Type B pancreatic cell (in vitro differentiated cells): ENCODE results near the gene SV2C. TPM values are rescaled to one million over a fixed set of nuclear protein-coding genes. Genes with fewer than 3 reads are reported as not detected.

Source experiments
- DNase-seq: peaks from one replicate; pipeline ENCODE4 v3.0.0; 2021; ENCODE audit warnings: mixed read lengths; ENCODE audit not compliant: unreplicated experiment; ENCODE audit errors: extremely low spot score
- H3K27ac Mint-ChIP-seq: 2 replicates; pipeline ENCODE4 v1.8.0; 2021; ENCODE audit warnings: mild to moderate bottlenecking, mixed read lengths
- H3K27me3 Mint-ChIP-seq: 2 replicates; pipeline ENCODE4 v1.8.0; 2021; ENCODE audit warnings: mixed read lengths
- H3K36me3 Mint-ChIP-seq: 2 replicates; pipeline ENCODE4 v1.8.0; 2021; ENCODE audit warnings: mixed read lengths
- H3K4me1 Mint-ChIP-seq: one replicate; pipeline ENCODE4 v1.8.0; 2021; ENCODE audit warnings: mixed read lengths; ENCODE audit not compliant: unreplicated experiment
- H3K4me3 Mint-ChIP-seq: 2 replicates; pipeline ENCODE4 v1.8.0; 2021; ENCODE audit warnings: mild to moderate bottlenecking, mixed read lengths
- H3K9me3 Mint-ChIP-seq: 2 replicates; pipeline ENCODE4 v1.8.0; 2021; ENCODE audit warnings: mixed read lengths
- total RNA-seq: library from RNA; stranded (reverse); gene quantifications from 2 replicates; pipeline ENCODE4 v1.2.1, GENCODE V29; 2021; ENCODE audit warnings: low replicate concordance
- TF ChIP-seq, protein P1 (sequence below): fragments of 200-600 bp; sonication (generic); conservative IDR thresholded peaks from 2 replicates; pipeline ENCODE4 v1.5.0; 2021; ENCODE audit warnings: antibody characterized with exemption, mild to moderate bottlenecking

Gene SV2C
- total RNA-seq, 1 donor from 2014 or later = 6.9 TPM

DNA sequence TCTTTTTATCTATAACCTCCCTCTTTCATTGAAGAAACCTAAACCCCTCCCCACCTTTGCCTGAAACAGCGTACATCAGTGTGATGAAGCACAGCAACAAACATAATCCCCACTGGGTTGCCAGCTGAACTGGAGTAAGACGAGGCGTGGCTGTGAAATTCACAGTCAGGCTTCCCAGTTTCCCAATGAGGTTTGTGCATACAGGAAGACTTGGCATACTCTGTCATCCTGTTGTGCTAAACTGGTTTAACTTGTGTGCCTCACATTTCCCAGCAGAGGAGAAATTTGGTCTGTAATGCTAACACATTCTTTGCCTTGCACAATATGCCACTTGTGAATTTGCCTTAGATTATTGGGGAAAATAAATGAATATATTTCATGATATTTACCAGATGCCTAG lies 121.5 kb downstream of the SV2C start:
- Mint-ChIP-seq H3K27ac (peak overlapping the region; percentile 65), H3K36me3 (no peaks in the 10 kb centered on the region), H3K4me3 (no peak overlapping the region), H3K9me3 (no peaks in the 10 kb centered on the region), H3K27me3 (no peaks in the 10 kb centered on the region), H3K4me1 (peaks cover 6% of the 10 kb centered on the region)
- no peak for DNase-seq
- TF ChIP-seq, protein P1, sequence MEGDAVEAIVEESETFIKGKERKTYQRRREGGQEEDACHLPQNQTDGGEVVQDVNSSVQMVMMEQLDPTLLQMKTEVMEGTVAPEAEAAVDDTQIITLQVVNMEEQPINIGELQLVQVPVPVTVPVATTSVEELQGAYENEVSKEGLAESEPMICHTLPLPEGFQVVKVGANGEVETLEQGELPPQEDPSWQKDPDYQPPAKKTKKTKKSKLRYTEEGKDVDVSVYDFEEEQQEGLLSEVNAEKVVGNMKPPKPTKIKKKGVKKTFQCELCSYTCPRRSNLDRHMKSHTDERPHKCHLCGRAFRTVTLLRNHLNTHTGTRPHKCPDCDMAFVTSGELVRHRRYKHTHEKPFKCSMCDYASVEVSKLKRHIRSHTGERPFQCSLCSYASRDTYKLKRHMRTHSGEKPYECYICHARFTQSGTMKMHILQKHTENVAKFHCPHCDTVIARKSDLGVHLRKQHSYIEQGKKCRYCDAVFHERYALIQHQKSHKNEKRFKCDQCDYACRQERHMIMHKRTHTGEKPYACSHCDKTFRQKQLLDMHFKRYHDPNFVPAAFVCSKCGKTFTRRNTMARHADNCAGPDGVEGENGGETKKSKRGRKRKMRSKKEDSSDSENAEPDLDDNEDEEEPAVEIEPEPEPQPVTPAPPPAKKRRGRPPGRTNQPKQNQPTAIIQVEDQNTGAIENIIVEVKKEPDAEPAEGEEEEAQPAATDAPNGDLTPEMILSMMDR = no peak

DNA sequence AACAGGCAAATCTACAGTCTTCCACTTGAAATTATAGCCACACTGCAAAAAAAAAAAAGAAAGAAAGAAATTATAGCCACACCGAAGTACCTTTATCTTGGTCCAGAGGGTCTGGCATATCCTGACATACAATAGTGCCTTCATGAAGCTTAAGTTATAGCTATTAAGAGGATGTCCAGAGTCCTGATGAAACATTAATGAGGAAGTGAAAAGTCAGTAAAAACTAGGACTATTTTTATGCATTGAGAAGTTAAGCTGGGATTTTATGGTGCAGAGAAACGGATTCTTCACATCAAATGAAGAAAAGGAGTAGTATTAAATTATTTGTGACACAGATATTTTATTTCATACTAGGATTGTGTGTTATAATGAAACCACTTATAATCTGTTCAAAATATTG lies 123.9 kb downstream of the SV2C start:
- Mint-ChIP-seq H3K27me3 (no peaks in the 10 kb centered on the region), H3K9me3 (no peaks in the 10 kb centered on the region), H3K27ac (no peak overlapping the region), H3K4me3 (no peak overlapping the region), H3K4me1 (peaks cover 15% of the 10 kb centered on the region), H3K36me3 (no peaks in the 10 kb centered on the region)
- TF ChIP-seq, protein P1 = no peak
- DNase-seq = no peak

DNA sequence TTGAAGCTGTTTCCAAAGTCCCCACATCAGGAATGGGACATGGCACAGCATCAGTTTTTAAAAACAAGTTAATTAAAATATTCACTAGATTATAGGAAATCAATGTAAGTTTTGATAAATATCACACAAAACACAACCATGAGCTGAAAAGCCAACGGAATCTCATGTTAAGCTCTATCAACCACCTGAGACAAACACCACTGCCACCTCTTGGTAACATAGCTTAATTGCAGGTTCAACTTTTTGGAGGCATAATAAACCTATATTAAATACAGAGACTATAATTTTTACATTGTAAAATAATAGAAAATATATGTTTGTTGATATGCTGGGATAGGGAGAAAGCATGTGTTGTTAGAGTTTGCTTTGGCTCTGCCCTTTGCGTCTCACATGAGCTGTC lies 126.1 kb downstream of the SV2C start:
- H3K27me3 Mint-ChIP-seq = no peaks in the 10 kb centered on the region
- H3K27ac Mint-ChIP-seq = no peak overlapping the region
- H3K9me3 Mint-ChIP-seq = no peaks in the 10 kb centered on the region
- no peak overlapping the region for H3K4me3 Mint-ChIP-seq
- no peak for DNase-seq
- H3K4me1 Mint-ChIP-seq = peaks cover 15% of the 10 kb centered on the region
- H3K36me3 Mint-ChIP-seq = no peaks in the 10 kb centered on the region
- TF ChIP-seq, protein P1 = peak; percentile 60

DNA sequence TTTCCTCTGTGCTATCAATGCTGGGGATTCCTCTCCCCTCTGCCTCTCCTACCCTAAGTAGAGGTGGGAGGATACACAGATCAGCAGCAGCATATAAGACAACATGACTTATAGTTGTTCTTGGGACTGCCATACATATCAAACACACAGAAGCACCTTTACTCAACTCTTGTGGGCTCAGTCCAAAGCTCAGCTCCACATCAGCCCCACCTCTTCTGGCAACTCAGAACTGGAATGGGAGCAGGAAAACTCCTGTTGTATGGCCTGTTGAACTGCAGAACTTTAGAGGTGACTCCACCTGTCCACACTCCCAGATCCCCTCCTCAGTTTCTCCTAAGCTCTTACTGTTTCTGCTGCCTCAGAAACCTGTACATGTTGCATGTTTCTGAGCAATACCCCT lies 127.8 kb downstream of the SV2C start:
- TF ChIP-seq, protein P1 = no peak
- H3K4me3 Mint-ChIP-seq = no peak overlapping the region

GRCh38 chr5:76213858-76214257 lies 130.7 kb downstream of the SV2C start:
- peaks cover 9% of the 10 kb centered on the region for H3K4me1 Mint-ChIP-seq
- H3K27me3 Mint-ChIP-seq = no peaks in the 10 kb centered on the region
- H3K4me3 Mint-ChIP-seq = no peak overlapping the region
- no peak overlapping the region for H3K27ac Mint-ChIP-seq
- H3K9me3 Mint-ChIP-seq = no peaks in the 10 kb centered on the region
- no peak for DNase-seq
- no peaks in the 10 kb centered on the region for H3K36me3 Mint-ChIP-seq
- TF ChIP-seq, protein P1 = no peak

More for the DNA sequence above, 127.8 kb downstream of the SV2C start:
- peaks cover 9% of the 10 kb centered on the region for H3K4me1 Mint-ChIP-seq
- DNase-seq = no peak
- no peak overlapping the region for H3K27ac Mint-ChIP-seq
- H3K36me3 Mint-ChIP-seq = no peaks in the 10 kb centered on the region
- no peaks in the 10 kb centered on the region for H3K27me3 Mint-ChIP-seq
- no peaks in the 10 kb centered on the region for H3K9me3 Mint-ChIP-seq

DNA sequence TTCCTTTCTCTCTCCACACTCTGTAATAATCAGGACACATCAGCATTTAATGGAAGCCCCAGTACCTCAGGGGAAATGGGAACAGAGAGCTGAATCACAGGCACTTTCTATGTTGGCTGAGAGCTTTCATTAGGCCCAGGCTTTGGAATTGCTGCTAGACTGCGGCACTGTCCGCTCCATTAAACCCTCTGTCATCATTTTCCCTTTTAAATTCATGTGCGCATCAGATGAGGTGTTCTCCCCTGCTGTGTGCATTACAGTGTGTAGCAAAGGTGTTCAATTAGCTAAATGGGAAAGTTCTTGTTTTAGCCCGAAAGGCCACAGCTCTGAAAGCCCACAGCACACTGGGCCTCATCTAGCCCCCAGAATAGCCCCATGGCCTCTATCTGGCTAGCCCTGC lies 133.6 kb downstream of the SV2C start:
- Mint-ChIP-seq H3K4me1 (peaks cover under 1% of the 10 kb centered on the region), H3K36me3 (no peaks in the 10 kb centered on the region), H3K4me3 (no peak overlapping the region), H3K9me3 (no peaks in the 10 kb centered on the region), H3K27ac (no peak overlapping the region), H3K27me3 (no peaks in the 10 kb centered on the region)
- DNase-seq = no peak
- TF ChIP-seq, protein P1 = no peak
